ENCODE data around the gene TAF4B.
"Not testable (repeated sequence)": the region's sequence is repeated elsewhere in the genome, so short reads cannot be mapped to it uniquely, and the experiment has no call there.

TAF4B gene

GRCh38 chr18:26432651-26433424 lies 206.6 kb downstream of the TAF4B start:
- no peak for DNase-seq

GRCh38 chr18:26434887-26435286 lies 208.6 kb downstream of the TAF4B start:
- no peak for DNase-seq

GRCh38 chr18:26435415-26436095 lies 209.3 kb downstream of the TAF4B start:
- DNase-seq, result no peak

- DNase-seq, result no peak
Measured at GRCh38 chr18:26436176-26437051, 210.2 kb downstream of the TAF4B start.

- DNase-seq, result not testable (repeated sequence)
Measured at GRCh38 chr18:26437634-26438033, 211.4 kb downstream of the TAF4B start.

GRCh38 chr18:26438980-26439379 lies 212.7 kb downstream of the TAF4B start:
- DNase-seq, result no peak

- DNase-seq, result no peak
Measured at GRCh38 chr18:26439537-26439936, 213.3 kb downstream of the TAF4B start.

- no peak for DNase-seq
Measured at GRCh38 chr18:26440644-26441043, 214.4 kb downstream of the TAF4B start.

All from GDM1 (cell line).